NAMALWA (cell line): Measurements from ENCODE around the gene CRTAC1.
A peak's percentile ranks its signal among the peaks of the same experiment; 100 is the strongest.

ENCODE experiments used
- DNase-seq: peaks from one replicate; pipeline ENCODE4 v3.0.0-alpha.2; 2015; ENCODE audit warnings: low spot score

The CRTAC1 gene

DNA sequence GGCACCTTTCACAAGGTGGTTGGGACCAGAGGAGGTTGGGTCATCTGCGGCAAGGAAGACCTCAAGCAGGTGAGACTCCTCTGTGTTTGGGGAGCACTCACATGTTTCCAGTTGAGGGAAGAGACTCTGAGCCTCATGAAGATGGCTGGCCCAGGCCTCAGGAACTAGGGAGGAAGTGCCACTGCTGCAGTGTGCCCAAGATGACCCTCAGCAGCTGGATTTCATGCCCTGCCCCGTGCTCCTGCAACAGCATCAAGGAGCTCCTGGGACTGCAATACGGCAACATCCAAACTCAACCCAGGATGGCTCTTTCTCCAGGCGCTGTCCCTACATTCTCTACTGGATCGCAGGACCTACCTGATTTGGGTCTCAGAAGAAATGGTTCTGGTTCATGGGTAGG, 106.9 kb downstream of the CRTAC1 start:
- no peak for DNase-seq

DNA sequence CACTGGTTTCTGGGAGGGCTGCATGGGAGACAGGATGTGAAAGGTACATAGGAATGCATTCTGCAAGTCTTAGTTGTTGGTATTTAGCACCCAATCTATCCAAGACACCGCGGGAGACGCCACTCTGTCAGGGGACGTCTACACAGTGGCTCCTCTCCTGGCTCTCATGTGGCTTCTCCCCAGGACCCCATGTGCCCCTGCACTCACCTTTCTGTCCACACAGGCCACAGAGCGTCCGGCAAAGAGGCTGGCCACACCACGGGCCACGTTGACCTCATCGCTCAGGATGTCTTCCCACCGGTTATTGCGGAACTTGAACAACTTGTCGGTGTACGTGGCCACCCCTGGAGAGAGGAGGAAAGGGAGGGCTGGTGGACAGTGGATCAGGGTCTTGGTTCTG, 107.4 kb downstream of the CRTAC1 start:
- no peak for DNase-seq

DNA sequence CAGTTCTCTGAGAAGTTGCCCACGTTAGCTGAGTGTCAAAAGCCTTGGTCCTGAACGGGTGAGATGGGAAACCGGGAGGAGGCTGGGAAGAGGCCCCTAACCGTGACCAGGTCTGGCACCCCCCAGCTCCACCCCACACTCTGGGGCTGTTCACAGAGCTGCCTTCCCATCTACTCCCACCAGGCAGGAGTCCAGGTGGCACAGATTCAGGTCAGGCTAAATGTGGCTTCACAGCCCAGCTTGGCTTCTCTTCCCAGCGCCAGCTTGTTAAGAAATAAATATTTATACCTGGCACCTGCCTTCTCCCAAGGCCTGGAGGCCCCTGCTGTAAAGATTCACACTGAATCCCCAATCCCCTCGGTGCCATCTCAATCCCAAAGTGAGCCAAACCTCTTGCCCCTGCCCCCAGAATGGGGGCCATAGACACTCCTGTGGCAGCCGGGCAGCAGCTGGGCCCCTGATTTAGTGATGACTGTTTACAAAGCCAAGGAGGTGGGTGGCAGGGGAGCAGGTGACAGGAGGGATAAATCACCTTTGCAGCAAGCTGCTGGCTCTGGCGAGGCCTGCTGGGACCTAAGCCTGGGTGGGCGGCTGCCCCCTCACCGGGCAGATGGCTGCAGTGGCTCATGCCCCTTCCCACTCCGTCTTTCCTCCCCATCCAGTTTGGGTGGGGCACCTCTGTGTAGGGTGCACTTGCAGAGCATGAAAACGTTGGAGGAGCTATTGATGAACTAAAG, 108.2 kb downstream of the CRTAC1 start:
- no peak for DNase-seq

DNA sequence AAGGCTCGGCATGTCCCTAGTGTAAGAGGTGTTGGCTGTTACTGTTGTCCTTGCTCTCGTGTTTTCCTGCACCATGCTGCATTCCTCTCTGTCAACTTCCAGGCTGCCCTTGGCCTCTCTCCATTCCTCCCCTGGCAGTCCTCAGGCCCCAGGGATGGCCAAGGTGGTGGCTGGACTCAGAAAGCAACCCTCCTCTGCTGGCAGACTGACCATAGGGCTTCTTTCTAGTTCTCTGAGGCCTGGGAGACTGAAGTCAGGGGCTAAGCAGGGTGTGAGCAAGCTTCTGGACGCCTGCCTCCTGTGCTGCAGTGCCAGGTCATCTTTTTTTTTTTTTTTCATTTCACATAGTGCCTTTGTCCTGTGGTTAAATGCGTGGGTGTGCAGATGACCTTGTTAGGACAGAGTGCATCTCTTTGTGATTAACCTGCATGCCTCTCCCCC, 108.8 kb downstream of the CRTAC1 start:
- DNase-seq = no peak

DNA sequence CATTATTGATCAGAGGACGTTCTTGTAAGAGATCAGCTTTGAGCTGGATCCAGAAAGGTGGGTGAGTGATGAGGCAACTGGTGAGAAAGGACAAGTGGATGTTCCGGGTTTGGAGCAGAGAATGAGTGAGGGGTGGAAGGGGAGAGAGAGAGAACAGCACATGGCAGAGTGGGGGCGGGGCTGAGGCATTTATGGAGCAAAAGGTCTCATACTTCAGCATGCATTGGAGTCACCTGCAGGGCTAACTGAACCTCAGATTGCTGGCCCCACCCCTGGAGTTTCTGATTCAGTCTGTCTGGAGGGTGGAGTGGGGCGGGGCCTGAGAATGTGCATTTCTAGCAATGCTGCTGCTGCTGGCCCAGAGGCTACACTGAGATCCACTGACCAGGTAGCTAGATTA, 109.6 kb downstream of the CRTAC1 start:
- no peak for DNase-seq

DNA sequence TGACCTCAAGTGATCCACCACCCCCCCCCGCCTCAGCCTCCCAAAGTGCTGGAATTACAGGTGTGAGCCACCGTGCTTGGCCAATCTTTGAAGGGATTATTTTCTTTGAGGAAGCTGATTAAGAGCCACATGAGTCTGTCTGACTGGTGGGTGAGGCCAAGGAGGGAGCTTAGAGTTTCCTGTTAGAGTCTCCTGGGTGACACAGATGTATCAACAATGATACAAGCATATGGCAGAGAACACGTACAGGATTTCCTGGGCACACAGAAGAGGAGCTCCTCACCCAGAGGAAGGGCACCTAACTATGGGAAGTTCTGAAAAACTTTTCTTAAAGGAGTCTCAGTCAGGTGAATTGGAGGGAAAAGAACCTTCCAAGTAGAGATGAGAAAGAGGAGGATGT, 111.4 kb downstream of the CRTAC1 start:
- DNase-seq = peak; percentile 8

DNA sequence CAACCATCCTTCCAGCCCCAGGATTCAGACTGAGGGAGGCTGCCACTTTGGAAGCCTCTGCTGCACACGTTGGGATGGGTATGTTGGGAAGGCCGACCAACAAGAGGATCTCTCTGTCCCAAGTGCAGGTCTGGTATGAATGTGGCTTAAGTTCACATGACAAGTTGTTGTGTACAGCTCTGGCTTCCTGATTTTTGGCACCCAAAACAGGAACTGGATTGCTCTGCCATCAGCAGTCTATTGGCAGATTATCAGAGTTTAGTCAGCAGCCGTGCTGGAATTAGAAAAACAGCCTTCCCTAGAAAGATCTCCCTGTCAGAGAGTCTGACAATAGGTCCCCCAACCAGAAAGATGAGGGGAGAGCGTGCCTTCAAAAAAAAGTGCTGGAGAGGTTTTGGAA, 113.8 kb downstream of the CRTAC1 start:
- DNase-seq = no peak

DNA sequence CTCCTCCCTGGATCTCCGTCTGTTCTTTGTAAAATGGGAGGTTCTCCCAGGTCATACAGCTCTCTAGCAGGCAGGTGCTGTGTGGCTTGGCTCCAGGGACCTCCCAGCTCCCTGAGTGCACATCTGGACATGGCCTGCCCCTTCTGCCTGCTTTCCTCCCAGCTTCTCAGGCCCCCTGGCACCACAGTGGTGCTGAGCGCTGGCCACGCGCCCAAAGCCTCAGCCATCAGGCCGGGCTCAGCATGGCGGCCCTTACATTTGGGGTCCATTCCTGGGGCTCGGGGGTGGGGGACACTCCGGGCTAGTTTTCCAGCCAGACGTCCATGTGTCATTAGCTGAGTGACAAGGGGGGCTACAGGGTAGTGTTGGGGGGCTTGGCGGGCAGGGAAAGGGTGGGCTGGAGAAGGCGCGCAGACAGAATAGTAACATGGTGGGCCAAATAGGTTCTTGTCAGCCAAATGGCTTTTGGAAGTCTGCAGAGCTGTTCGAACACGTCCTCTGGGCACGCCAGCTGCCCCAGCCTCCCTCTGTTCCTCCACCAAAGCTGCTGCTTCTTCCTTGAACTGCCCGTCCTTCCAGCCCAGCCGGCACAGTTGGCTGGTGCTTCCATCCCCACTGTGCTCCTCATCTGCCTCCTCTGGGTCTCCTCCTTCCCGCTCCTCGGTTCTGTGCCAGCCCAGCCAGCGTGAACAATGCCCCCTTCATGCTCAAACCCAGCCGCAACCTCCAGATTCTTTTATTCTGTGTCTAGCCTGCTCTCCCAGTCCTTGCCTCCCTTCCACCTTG, 114.9 kb downstream of the CRTAC1 start:
- no peak for DNase-seq

DNA sequence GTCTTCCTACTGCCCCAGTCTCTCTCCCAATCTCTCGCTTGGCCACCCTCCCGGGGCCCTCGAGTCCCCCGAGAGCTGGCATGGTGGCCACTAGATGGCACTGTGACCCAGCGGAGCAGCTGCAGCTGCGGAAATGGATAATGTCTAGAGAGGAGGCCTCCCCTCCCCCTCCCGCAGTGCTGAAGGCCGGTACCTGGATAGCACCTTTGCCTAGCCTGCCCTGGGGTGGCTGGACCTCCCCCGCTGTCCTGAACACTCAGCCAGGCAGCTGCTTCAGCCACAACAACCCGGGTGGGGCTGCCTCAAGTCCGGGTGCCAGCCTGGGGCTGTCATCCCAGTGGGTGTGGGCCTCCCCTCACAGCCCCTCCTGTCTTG, 115.6 kb downstream of the CRTAC1 start:
- DNase-seq = peak; percentile 78

DNA sequence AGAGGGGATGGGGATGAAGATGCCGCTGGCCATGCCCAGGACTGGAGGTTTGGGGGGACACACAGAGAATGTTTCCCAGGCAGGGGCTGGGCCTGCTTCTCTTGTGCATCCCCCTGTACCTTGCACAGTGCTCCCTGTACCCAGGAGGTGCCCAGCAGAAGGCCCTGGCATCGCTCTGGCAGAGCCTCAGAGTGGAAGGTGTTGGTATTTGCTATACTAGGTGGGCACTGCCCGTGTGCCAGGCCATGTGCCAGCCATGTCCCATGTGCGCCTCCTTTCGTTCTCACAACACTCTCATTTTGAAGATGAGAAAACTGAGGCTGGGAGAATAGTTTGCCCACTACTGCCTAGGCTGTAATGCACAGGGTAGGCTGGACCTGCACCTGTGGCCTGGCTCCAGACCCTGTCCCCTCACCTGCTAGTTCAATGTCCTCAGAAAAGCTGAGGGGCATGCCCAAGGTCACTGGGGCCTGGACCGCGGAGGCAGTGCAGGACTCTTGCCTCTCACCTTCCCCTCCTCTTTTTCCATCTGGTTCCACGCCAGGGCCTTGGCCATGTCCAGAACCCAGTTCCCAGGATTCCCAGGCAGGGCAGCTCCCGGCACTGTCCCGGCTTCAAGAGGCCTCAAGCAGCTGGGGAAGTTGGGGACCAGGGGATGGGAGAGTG, 116.1 kb downstream of the CRTAC1 start:
- no peak for DNase-seq

DNA sequence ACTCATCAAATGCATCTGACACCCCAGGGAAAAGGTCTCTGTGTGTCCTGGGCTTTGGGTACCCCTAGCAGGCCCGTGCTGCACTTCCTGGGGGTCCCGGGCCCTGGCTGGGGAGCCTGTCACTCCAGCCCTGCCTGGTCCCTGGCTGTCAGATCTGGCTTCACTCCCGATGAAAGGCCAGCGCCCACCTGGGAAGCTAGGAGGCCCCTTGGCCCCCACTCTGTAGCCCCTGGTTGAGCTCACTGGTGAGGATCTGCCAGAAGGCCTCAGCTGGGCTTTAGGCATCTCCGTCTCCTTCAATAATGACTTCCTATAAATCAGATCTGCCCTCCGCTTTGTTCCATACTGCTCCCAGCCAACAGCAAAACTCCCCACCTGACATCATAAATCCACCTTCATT, 116.8 kb downstream of the CRTAC1 start:
- no peak for DNase-seq

DNA sequence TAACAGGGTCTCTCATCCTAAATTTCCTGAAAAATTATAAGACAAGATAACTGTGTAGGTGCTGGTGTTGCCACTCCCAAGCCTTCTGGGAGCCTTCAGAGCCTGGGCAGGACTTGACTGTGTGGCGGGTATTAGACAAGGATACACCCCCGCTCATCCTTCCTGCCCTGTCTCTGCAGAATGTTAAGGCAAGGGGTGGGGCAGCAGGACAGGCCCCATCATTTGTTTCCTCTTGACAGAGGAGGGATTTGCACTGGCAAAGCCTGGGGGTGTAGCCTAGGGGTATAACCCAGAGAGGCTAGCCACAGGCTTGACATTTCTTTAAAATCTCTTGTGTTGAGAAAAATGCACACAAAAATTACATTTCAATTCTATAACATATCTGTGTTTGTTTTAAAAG, 117.2 kb downstream of the CRTAC1 start:
- DNase-seq = no peak

DNA sequence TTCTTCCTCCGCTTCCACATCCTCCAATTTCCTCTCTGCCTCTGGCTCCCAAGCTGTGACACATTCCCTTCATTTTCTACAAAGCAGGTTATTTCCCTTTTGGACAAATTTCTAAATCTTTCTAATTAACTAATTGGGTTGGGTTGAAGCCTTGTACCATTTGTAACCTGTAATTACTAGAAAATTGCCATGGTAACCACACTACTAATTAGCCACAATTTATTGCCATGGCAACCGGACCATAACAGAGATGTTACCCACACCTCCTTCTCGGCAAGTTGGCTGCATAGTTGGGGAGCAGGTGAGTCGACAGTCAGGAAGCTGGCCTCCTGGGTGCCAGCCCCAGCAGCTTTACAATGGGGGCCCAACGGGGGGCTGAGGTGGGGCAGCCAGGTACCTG, 119.2 kb downstream of the CRTAC1 start:
- DNase-seq = no peak

DNA sequence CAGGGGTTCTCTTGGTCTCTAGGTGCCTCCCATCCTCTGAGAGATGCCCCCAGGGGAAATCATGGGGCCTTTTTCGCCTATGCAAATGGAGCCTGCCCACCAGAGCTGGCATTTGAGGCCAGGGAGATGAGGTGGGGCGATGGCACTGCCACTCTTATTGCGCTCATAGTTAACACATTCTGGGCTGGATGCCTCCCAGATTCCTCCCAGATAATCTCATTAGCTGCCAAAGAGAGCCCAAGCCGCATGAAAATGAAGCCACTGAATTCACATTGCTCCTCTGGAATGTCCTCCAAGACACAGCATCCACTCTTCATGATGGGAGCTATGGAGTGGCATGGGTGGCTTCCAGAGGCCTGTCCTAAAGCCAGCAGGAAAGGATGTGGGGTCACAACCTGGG, 119.8 kb downstream of the CRTAC1 start:
- DNase-seq = no peak

DNA sequence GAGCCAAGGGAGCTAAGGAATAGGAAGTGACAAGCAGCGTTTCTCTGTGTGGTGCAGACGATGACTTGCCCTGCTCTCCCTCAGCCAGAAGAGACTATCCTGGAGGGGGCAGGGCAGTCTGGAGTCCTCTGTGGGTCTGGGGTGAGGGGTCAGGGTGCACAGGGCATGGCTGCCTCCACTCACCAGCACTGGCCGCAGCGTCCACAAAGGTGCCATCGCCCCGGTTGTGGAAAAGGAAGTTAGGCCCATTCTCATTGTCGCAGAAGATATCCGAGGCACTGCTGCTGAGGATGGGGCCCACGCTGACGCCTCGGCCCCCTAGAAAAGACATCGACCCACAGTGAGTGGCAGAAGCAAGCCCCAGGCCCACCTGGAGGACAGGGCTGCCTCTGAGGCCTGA, 122.6 kb downstream of the CRTAC1 start:
- DNase-seq = no peak

DNA sequence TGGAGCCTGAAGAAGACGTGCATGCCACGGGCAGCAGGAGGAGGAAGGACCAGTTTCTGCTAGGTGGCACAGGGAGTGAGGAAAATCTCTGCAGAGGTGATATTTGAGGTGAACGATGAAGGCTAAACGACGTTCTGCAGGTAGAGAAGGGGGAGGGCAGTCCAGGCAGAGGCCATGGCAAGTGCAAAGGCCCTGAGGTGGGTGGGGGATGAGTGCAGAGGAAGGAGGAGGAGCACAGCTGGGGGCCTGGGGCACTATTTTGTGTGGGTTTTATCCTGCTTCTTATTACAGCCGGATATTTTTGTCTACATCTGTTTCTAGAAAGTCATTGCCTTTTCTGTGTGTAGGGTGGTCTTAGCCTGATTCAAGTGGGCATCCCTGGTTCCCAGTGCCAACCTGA, 123.2 kb downstream of the CRTAC1 start:
- no peak for DNase-seq

DNA sequence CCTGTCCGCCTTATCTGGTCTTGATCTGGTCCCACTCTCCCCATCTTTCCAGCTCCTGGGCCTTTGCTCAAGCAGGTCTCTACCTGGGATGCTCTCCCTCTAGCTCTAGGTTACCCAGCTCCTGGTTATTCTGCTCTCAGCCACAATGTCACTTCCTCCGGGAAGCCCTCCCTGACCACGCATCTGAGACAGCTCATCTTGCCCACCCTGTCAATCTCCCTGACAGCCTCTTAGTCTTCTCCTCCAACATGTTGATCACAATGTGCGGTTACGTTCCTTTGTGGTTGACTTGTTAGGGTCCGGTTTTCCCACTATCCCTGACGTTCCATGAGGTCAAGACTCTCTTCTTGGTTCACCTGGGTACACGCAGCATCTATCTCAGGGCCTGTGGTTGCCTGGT, 125.1 kb downstream of the CRTAC1 start:
- DNase-seq = no peak

DNA sequence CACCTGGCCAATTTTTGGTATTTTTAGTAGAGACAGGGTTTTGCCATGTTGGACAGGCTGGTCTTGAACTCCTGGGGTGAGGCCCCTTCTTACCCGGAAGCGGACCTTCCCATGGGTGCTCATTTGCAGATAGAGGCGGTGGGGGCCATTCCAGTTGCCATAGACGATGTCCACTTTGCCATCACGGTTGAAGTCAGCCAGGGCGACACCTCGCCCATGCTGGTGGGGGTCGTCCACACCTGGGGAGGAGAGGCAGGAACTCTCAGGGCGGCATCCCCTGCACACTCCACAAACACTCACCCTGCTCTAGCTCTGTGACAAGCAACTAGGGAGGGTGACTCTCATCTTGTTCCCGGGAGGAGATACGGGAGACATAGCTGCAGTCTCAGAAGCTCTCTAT, 125.8 kb downstream of the CRTAC1 start:
- DNase-seq = no peak

DNA sequence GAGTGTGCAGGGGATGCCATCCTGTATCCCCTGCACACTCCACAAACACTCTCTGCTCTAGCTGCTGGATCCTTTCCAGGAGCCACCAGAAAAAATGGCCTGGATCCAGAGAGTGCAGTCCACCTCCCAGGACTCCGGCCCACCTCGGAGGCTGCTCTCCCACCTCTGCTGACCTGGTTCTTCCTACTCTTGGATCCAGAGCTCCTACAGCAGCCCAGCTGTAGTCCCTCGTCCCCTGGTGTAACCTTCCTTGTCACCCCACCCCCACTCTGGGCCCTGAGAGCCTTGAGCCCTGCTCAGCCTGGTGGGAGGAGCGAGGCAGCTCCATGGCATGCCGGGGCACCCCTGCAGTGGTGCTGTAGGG, 126.4 kb downstream of the CRTAC1 start:
- DNase-seq = no peak

DNA sequence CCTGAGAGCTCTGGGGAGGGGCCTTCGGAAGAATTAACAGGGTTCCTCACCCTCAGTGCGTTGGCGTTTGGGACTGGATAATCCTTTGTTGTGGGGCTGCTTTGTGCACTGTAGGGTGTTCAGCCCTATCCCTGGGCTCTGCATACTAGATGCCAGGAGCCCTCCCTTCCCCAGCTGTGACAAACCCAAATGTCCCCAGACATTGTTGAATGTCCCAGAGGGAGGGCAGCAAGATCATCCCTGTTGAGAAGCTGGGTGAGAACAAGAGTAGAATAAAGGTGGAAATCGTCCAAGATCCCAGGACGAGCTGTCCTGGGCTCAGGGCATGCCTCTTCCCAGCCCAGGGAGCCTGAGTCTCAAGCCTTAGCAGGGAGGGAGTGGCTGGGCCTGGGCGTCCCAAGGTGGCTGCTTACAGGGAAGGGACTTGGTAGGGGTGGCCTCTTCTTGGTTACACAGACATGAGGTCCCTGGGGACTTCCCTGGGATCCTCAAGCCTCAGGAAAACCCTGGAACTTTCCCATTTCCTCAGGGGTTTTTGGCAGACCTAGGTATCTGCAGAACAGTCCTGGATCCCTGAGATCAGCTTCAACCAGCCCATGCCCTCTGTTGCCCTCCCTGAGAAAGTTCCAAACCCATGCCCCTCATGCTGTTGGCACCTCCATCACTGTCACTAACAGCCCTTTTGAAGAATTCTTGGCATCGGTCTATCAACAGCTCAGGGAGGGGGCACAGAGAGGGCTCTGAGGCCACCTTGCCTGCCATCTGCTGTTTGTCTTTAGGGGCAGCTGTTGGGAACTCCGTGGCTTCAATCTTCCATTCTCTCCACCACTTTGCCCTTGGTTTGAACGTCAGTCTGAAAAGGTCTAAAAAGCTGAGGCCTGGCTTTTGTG, 127.0 kb downstream of the CRTAC1 start:
- DNase-seq = no peak

DNA sequence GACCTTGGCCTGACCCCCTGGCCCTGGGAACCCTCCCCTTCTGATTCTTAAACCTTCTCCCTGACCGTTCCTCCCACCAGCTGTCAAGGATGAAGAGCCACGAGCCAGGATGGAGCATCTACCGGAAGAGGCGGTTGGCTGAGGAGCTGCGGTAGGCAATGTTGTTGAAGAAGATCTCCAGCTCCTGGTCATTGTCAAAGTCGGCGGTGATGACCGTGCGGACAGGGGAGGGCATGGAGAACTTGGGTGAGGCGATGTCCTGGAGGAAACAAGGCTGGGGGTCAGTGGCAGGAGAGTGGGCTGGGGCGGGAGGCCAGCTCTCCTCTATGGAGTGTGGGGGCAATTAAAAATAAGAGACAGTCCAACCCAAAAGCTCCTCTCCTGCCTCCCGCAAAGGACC, 129.0 kb downstream of the CRTAC1 start:
- DNase-seq = no peak

DNA sequence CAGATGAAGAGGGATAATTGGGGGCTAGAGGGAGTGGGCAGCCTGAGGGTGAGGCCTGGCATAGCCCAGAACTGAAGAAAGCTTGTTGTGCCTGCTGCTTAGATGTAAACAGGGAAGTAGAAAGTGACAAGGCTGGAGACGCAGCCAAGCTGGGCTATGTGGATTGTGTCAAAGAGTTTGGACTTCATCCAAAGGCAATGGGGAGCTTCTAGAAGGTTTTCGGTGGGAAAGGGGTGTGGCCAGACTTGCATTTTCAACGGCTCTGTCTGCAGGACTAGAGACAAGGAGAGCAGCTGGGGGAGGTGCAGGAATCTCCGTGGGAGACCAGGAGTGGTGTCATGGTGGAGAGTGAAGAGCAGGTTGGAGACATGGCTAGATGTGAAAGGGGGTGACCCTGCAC, 132.0 kb downstream of the CRTAC1 start:
- no peak for DNase-seq
